Type B pancreatic cell (in vitro differentiated cells): ENCODE measurements around the gene TBC1D22A. TPM values are rescaled to one million over a fixed set of nuclear protein-coding genes. Genes with fewer than 3 reads are reported as not detected.

Source experiments
- DNase-seq: peaks from one replicate; pipeline ENCODE4 v3.0.0; 2021; ENCODE audit warnings: mixed read lengths; ENCODE audit not compliant: unreplicated experiment; ENCODE audit errors: extremely low spot score
- H3K27ac Mint-ChIP-seq: 2 replicates; pipeline ENCODE4 v1.8.0; 2021; ENCODE audit warnings: mild to moderate bottlenecking, mixed read lengths
- H3K27me3 Mint-ChIP-seq: 2 replicates; pipeline ENCODE4 v1.8.0; 2021; ENCODE audit warnings: mixed read lengths
- H3K36me3 Mint-ChIP-seq: 2 replicates; pipeline ENCODE4 v1.8.0; 2021; ENCODE audit warnings: mixed read lengths
- H3K4me1 Mint-ChIP-seq: one replicate; pipeline ENCODE4 v1.8.0; 2021; ENCODE audit warnings: mixed read lengths; ENCODE audit not compliant: unreplicated experiment
- H3K4me3 Mint-ChIP-seq: 2 replicates; pipeline ENCODE4 v1.8.0; 2021; ENCODE audit warnings: mild to moderate bottlenecking, mixed read lengths
- H3K9me3 Mint-ChIP-seq: 2 replicates; pipeline ENCODE4 v1.8.0; 2021; ENCODE audit warnings: mixed read lengths
- CTCF ChIP-seq: fragments of 200-600 bp; sonication (generic); conservative IDR thresholded peaks from 2 replicates; pipeline ENCODE4 v1.5.0; 2021; ENCODE audit warnings: antibody characterized with exemption, mild to moderate bottlenecking
- total RNA-seq: library from RNA; stranded (reverse); gene quantifications from 2 replicates; pipeline ENCODE4 v1.2.1, GENCODE V29; 2021; ENCODE audit warnings: low replicate concordance

Gene TBC1D22A
- total RNA-seq, 1 donor from 2014 or later: 16.2 TPM

DNA sequence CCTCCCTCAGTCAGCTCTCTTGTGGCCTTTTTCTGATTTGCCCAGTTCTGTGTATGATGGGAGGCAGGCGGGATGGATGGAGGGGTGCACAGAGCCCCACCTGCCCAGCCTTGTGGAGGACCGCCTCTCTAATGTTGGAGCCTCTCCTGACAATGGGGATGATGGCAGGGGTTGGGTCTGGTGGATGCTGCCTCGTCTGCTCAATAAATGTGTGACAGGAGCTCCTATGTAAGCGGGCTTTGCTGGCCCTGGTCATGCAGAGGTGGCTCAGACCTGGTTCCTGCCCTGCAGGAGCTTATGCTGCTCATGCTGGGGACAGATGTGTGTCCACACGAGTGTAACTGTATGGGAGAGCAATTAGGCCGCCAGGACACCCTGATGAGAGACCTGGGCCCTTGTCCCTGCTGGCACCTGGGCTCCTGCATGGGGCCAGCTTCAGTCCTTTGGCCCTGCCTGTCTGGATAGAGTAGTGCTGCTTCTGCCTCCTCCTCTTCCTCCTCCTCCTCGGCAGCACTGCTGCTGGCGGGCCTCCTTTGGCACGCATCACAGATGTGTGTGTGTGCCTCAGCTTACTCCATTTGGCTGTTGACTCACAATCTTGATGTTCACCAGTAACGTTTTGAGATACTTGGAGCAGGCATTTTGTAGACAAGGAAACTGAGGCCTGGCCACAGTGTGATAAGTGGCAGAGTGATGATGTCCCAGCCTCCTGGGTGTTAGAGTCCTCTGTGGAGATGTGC lies 131.0 kb downstream of the TBC1D22A start:
- no peak for DNase-seq

DNA sequence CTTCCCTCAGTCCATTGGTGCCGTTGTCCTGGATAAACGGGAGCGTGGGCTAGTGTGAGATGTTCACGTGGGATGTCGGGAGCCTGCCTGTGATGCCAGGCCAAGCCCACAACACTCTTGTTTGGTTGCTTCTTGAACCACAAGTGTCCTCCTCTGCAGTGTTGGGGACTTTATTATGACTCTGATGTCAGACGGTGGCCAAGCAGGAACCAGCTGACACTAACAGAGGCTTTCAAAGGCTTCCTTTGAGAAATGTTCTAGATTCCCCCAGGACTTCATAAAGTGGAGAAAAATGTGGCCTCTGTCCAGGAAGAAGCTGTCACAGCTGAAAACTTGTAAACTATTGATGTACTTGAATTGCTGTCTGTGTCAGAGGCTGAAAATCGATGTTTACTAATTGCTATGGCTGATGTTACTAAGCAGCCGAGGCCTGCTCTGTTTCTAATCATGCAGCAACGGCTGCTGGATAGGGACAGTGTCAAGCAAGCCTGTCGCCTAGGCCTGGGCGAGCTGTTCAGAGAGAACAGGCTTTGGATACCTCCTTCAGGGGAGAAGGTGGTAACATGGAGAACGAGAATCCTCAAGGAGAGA lies 131.7 kb downstream of the TBC1D22A start:
- DNase-seq: no peak
- Mint-ChIP-seq H3K27me3 (no peaks in the 10 kb centered on the region), H3K4me3 (peak overlapping the region; percentile 32)

More for the DNA sequence above, 131.0 kb downstream of the TBC1D22A start:
- Mint-ChIP-seq H3K27me3 (no peaks in the 10 kb centered on the region), H3K9me3 (no peaks in the 10 kb centered on the region), H3K4me3 (no peak overlapping the region), H3K27ac (no peak overlapping the region), H3K4me1 (no peaks in the 10 kb centered on the region), H3K36me3 (peaks cover 21% of the 10 kb centered on the region)
- no peak for TF ChIP-seq CTCF

GRCh38 chr22:46894851-46895640 lies 132.6 kb downstream of the TBC1D22A start:
- peaks cover 17% of the 10 kb centered on the region for H3K36me3 Mint-ChIP-seq
- no peak for DNase-seq
- H3K4me1 Mint-ChIP-seq: no peaks in the 10 kb centered on the region
- peak overlapping the region; percentile 30 for H3K27ac Mint-ChIP-seq
- H3K27me3 Mint-ChIP-seq: no peaks in the 10 kb centered on the region
- TF ChIP-seq CTCF: no peak
- H3K4me3 Mint-ChIP-seq: no peak overlapping the region
- H3K9me3 Mint-ChIP-seq: no peaks in the 10 kb centered on the region

More for the DNA sequence above, 131.7 kb downstream of the TBC1D22A start:
- H3K4me1 Mint-ChIP-seq: no peaks in the 10 kb centered on the region
- H3K36me3 Mint-ChIP-seq: peaks cover 21% of the 10 kb centered on the region
- no peak for TF ChIP-seq CTCF
- no peaks in the 10 kb centered on the region for H3K9me3 Mint-ChIP-seq
- H3K27ac Mint-ChIP-seq: peak overlapping the region; percentile 30

DNA sequence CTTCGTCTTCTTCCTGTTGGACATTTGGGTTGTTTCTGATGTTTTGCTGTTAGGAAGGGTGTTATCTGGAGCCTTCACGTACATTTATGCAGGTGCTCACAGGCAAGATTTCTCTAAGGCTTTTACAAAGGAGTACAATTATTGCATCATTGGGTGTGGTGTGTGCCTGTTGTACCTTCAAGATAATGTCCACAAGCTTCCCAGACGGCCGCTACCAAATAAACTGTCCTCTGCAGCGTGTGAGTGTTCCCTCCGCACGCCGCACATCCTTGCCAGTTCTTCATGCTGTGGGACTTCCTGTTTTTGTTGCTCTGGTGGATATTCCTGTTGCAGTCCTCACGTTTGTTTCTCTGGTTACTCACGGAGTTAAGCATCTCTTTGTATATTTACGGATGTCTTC lies 133.3 kb downstream of the TBC1D22A start:
- H3K27ac Mint-ChIP-seq: no peak overlapping the region
- no peak for DNase-seq
- no peaks in the 10 kb centered on the region for H3K27me3 Mint-ChIP-seq
- H3K4me1 Mint-ChIP-seq: no peaks in the 10 kb centered on the region
- TF ChIP-seq CTCF: no peak
- no peaks in the 10 kb centered on the region for H3K9me3 Mint-ChIP-seq
- H3K36me3 Mint-ChIP-seq: peaks cover 17% of the 10 kb centered on the region
- no peak overlapping the region for H3K4me3 Mint-ChIP-seq

DNA sequence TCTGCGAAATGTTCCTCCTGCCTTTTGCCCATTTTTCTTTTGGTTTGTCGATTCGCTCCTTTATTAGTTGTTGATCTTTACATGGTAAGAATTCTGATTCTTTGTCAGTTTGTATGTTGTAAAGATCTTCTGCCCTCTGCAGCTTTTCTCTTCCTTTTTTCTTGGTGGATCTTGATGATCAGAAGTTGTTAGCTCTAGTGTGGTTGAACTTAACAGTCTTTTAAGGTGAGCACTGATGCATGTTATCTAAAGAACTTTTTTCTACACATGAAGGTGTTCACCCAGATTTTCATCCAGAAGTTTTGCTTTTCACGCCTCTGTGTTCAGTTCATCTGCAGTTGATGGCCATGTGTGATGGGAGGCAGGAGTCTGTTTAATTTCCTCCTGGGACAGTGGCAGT lies 133.7 kb downstream of the TBC1D22A start:
- H3K36me3 Mint-ChIP-seq: peaks cover 17% of the 10 kb centered on the region
- no peak for TF ChIP-seq CTCF
- no peak overlapping the region for H3K4me3 Mint-ChIP-seq
- no peaks in the 10 kb centered on the region for H3K27me3 Mint-ChIP-seq
- DNase-seq: no peak
- no peaks in the 10 kb centered on the region for H3K4me1 Mint-ChIP-seq
- no peak overlapping the region for H3K27ac Mint-ChIP-seq
- H3K9me3 Mint-ChIP-seq: no peaks in the 10 kb centered on the region
